Bronchial epithelial cell (primary cell): ENCODE measurements around the gene MMD2. TPM values are rescaled to one million over a fixed set of nuclear protein-coding genes. Genes with fewer than 3 reads are reported as not detected.

ENCODE experiments used
- DNase-seq: peaks from one replicate; pipeline ENCODE4 v3.0.0-alpha.2; 2010; ENCODE audit warnings: low read depth
- FAIRE-seq: peaks from 2 replicates; lab custom pipeline; 2011; peaks lifted over from hg19 to GRCh38; lab: Jason Lieb, UNC
- H3K27me3 ChIP-seq: 2 replicates; pipeline ENCODE4 v1.5.1; 2011; ENCODE audit warnings: low read length; ENCODE audit not compliant: control insufficient read depth, insufficient read depth
- H3K36me3 ChIP-seq: 2 replicates; pipeline ENCODE4 v1.5.1; 2011; ENCODE audit warnings: low read length; ENCODE audit not compliant: control insufficient read depth, insufficient read depth
- H3K4me3 ChIP-seq: 2 replicates; pipeline ENCODE4 v1.5.1; 2011; ENCODE audit warnings: mild to moderate bottlenecking, low read depth, low read length, control low read depth
- total RNA-seq: library from RNA; depleted of rRNA; stranded (reverse); fragments of >200 nt; gene quantifications from 2 replicates; pipeline ENCODE4 v1.2.1, GENCODE V29; 2014
- TF ChIP-seq, protein P1 (sequence below): IDR thresholded peaks from 2 replicates; pipeline ENCODE4 v1.5.1; 2011; ENCODE audit warnings: mild to moderate bottlenecking, moderate library complexity, low read length, control low read depth, inconsistent platforms; ENCODE audit not compliant: insufficient read depth, severe bottlenecking

MMD2 gene
- total RNA-seq, 1 donor from 2014 or later = not detected

DNA sequence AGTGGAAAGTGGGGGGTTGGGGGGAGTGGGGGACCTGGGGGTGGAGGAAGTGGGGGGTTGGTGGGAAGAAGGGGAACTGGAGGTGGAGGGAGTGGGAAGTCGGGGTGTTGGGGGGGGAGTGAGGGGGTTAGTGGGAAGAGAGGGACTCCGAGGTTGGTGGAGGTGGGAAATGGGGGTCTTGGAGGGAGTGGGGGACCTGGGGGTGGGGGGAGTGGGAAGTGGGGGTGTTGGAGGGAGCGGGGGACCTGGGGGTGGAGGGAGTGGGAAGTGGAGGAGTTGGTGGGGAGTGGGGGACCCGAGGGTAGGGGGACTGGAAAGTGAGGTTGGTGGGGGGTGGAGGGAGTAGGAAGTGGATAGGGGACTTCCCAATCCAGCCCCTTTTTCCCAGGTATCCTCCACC, 906 bp upstream of the MMD2 start:
- Histone ChIP-seq H3K36me3 (no peaks in the 10 kb centered on the region), H3K27me3 (peaks cover 9% of the 10 kb centered on the region), H3K4me3 (no peak overlapping the region)
- FAIRE-seq (no peak), DNase-seq (no peak)
- TF ChIP-seq, protein P1, sequence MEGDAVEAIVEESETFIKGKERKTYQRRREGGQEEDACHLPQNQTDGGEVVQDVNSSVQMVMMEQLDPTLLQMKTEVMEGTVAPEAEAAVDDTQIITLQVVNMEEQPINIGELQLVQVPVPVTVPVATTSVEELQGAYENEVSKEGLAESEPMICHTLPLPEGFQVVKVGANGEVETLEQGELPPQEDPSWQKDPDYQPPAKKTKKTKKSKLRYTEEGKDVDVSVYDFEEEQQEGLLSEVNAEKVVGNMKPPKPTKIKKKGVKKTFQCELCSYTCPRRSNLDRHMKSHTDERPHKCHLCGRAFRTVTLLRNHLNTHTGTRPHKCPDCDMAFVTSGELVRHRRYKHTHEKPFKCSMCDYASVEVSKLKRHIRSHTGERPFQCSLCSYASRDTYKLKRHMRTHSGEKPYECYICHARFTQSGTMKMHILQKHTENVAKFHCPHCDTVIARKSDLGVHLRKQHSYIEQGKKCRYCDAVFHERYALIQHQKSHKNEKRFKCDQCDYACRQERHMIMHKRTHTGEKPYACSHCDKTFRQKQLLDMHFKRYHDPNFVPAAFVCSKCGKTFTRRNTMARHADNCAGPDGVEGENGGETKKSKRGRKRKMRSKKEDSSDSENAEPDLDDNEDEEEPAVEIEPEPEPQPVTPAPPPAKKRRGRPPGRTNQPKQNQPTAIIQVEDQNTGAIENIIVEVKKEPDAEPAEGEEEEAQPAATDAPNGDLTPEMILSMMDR = no peak

GRCh38 chr7:4959306-4959705, 319 bp upstream of the MMD2 start:
- Histone ChIP-seq H3K27me3 (peaks cover 9% of the 10 kb centered on the region), H3K36me3 (no peaks in the 10 kb centered on the region), H3K4me3 (no peak overlapping the region)
- FAIRE-seq = no peak
- DNase-seq = no peak
- TF ChIP-seq, protein P1 = no peak

DNA sequence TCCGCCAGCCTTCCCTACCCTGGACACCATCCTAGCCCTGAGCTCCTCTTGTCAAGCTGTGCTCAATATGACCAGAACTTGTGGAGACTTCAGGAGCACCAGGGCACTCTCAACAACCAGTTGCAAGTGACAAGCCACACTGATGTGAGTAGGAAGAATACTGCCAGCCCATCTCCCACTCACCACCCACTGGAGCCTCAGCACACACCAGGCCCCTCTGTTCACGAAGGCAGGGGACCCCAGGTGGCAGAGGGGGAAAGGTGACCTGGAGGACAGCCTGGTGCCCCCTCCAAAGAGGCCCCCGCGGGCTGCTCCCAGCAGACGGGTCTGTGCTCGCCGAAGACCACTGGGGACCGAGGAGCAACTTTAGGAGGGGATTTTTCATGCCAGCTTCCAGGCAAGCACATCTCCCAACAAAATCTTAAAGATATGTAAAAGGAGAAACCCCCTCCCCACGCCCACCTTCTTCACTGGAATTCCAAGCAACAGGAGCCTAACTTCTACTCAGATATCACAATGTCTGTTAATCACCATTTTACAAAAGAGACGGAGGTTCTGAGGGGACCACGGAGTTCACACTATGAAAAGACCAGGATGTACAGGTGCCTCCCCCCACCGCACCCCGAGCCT, 1.0 kb downstream of the MMD2 start:
- Histone ChIP-seq H3K36me3 (no peaks in the 10 kb centered on the region), H3K4me3 (no peak overlapping the region), H3K27me3 (peaks cover 9% of the 10 kb centered on the region)
- DNase-seq (no peak), FAIRE-seq (no peak)
- TF ChIP-seq, protein P1 = no peak

DNA sequence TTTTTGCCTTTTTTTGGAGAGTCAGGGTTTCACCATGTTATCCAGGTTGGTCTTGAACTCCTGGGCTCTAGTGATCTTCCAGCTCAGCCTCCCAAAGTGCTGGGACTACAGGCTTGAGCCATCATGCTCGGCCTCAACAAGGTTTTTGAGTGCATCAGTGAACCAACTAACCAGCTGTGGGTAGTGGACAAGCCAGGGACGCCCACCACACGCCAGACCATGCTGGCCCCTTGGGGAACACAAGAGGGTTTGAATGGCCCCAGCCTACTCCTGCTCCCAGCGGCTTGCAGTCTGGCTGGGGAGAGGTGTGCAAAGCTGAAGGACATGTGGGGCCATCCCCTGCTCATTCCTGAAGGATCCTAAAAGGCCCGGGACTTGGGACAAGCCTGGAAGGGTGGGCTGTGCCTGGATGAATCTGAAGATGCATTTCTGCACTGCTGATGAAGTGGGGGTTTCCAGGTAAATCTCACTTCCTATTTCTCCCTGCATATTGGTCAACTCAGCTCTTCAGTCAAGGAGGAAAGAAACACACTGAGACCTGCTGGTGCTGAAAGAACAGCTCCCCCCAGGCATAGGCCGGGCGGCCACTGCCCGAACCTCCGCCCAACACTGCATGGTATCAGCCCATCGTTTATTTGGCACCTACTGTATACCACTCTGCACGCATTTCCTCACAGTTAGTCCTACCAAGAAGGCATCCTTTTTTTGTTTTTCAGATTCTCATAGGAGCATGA, 6.9 kb downstream of the MMD2 start:
- DNase-seq = no peak
- H3K27me3 ChIP-seq = no peaks in the 10 kb centered on the region
- TF ChIP-seq, protein P1 = no peak
- no peaks in the 10 kb centered on the region for H3K36me3 ChIP-seq
- no peak overlapping the region for H3K4me3 ChIP-seq
- no peak for FAIRE-seq

GRCh38 chr7:4951304-4951703, 7.7 kb downstream of the MMD2 start:
- TF ChIP-seq, protein P1 = no peak

More at GRCh38 chr7:4951304-4951703, 7.7 kb downstream of the MMD2 start:
- no peaks in the 10 kb centered on the region for H3K36me3 ChIP-seq
- FAIRE-seq = no peak
- no peaks in the 10 kb centered on the region for H3K27me3 ChIP-seq
- DNase-seq = no peak
- no peak overlapping the region for H3K4me3 ChIP-seq
